ENCODE measurements around the gene KCTD1. TPM values are rescaled to one million over a fixed set of nuclear protein-coding genes. Genes with fewer than 3 reads are reported as not detected.

KCTD1 gene
- total RNA-seq, 2 experiments from 2014 or later, result 10.1 to 10.3 TPM

DNA sequence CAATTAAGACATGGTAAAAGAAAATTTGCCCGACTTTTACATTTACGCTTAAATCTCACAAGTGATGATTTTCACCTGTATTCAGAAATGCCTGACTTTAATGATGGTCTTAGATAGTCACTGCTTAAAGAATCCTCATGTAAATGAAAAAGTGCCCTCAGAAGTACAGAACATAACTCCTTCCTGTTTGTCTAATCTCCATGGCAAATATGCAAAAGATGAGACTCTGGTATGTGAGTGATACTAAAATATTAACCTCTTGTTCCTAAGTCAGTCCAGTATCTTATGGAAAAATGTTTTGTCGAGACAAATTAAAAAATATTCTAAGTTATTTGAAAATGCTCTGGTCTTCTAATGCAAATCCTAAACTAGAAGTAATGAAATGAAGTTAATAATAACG, 29.2 kb downstream of the KCTD1 start:
- Histone ChIP-seq H3K27ac (ENCODE audit: low read depth, low read length, poor library complexity, severe bottlenecking) (no peak overlapping the region), H3K79me2 (ENCODE audit: insufficient read depth, low read depth, low read length) (no peaks in the 10 kb centered on the region), H3K4me3 (ENCODE audit: low read depth, low read length, poor library complexity, severe bottlenecking) (no peak overlapping the region), H3K36me3 (ENCODE audit: insufficient read depth, low read length) (no peaks in the 10 kb centered on the region), H3K4me1 (ENCODE audit: insufficient read depth, low read length, poor library complexity, severe bottlenecking) (no peaks in the 10 kb centered on the region), H2AFZ (ENCODE audit: low read length) (no peak overlapping the region), H3K9me2 (ENCODE audit: insufficient read depth, low read length) (no peaks in the 10 kb centered on the region), H4K20me1 (ENCODE audit: insufficient read depth, low read length) (no peaks in the 10 kb centered on the region), H3K9me3 (ENCODE audit: low read length) (no peaks in the 10 kb centered on the region), H3K4me2 (ENCODE audit: low read length) (no peak overlapping the region)
- no peak for TF ChIP-seq EZH2phosphoT487 (IDR thresholded peaks at IDR 0.05; ENCODE audit: borderline replicate concordance, low read depth, low read length)
- TF ChIP-seq, protein P1, sequence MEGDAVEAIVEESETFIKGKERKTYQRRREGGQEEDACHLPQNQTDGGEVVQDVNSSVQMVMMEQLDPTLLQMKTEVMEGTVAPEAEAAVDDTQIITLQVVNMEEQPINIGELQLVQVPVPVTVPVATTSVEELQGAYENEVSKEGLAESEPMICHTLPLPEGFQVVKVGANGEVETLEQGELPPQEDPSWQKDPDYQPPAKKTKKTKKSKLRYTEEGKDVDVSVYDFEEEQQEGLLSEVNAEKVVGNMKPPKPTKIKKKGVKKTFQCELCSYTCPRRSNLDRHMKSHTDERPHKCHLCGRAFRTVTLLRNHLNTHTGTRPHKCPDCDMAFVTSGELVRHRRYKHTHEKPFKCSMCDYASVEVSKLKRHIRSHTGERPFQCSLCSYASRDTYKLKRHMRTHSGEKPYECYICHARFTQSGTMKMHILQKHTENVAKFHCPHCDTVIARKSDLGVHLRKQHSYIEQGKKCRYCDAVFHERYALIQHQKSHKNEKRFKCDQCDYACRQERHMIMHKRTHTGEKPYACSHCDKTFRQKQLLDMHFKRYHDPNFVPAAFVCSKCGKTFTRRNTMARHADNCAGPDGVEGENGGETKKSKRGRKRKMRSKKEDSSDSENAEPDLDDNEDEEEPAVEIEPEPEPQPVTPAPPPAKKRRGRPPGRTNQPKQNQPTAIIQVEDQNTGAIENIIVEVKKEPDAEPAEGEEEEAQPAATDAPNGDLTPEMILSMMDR (conservative IDR thresholded peaks at IDR 0.05; ENCODE audit: low read length), result no peak
- no peak for DNase-seq (ENCODE audit: low spot score)
- ChIA-PET POLR2A (interaction anchor here (1.5 kb wide), 1 partner anchor 50 kb away, joined by 4 read pairs; no protein-coding TSS in a partner anchor), CTCF (ENCODE audit: unreplicated experiment) (no interaction called here)
- intact Hi-C loops (cut with micrococcal nuclease; ENCODE audit: unreplicated experiment), result no loop called here
- no TSS peak for BruUV-seq (replicated peaks)

DNA sequence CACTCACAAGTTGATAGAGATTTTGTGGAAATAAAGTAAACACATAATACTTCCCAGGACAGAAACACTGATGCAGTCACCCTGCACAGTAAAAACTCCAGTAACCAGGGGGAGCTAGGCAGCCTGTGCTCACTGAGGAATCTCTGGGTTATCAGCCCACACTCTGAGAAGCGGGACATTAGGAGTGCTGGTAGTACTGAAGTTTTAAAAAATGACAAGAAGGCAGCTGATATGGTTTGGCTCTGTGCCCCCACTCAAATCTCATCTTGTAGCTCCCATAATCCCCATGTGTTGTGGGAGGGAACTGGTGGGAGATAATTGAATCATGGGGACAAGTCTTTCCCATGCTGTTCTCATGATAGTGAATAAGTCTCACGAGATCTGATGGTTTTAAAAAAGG, 31.4 kb downstream of the KCTD1 start:
- CTCF ChIA-PET (ENCODE audit: unreplicated experiment), result no interaction called here
- Histone ChIP-seq H4K20me1 (ENCODE audit: insufficient read depth, low read length) (no peaks in the 10 kb centered on the region), H2AFZ (ENCODE audit: low read length) (no peak overlapping the region), H3K9me2 (ENCODE audit: insufficient read depth, low read length) (no peaks in the 10 kb centered on the region), H3K79me2 (ENCODE audit: insufficient read depth, low read depth, low read length) (no peaks in the 10 kb centered on the region), H3K27ac (ENCODE audit: low read depth, low read length, poor library complexity, severe bottlenecking) (no peak overlapping the region), H3K9me3 (ENCODE audit: low read length) (no peaks in the 10 kb centered on the region), H3K4me1 (ENCODE audit: insufficient read depth, low read length, poor library complexity, severe bottlenecking) (no peaks in the 10 kb centered on the region), H3K4me2 (ENCODE audit: low read length) (no peak overlapping the region), H3K36me3 (ENCODE audit: insufficient read depth, low read length) (no peaks in the 10 kb centered on the region), H3K4me3 (ENCODE audit: low read depth, low read length, poor library complexity, severe bottlenecking) (no peak overlapping the region)
- POLR2A ChIA-PET, result interaction anchor here (1.0 to 1.6 kb wide), 3 partner anchors 10 to 130 kb away, joined by 3 to 5 read pairs (median 4); no protein-coding TSS in a partner anchor
- no TSS peak for BruUV-seq (replicated peaks)
- intact Hi-C loops (cut with micrococcal nuclease; ENCODE audit: unreplicated experiment), result no loop called here
- TF ChIP-seq EZH2phosphoT487 (IDR thresholded peaks at IDR 0.05; ENCODE audit: borderline replicate concordance, low read depth, low read length), result no peak
- TF ChIP-seq, protein P1 (conservative IDR thresholded peaks at IDR 0.05; ENCODE audit: low read length), result no peak
- no peak for DNase-seq (ENCODE audit: low spot score)

DNA sequence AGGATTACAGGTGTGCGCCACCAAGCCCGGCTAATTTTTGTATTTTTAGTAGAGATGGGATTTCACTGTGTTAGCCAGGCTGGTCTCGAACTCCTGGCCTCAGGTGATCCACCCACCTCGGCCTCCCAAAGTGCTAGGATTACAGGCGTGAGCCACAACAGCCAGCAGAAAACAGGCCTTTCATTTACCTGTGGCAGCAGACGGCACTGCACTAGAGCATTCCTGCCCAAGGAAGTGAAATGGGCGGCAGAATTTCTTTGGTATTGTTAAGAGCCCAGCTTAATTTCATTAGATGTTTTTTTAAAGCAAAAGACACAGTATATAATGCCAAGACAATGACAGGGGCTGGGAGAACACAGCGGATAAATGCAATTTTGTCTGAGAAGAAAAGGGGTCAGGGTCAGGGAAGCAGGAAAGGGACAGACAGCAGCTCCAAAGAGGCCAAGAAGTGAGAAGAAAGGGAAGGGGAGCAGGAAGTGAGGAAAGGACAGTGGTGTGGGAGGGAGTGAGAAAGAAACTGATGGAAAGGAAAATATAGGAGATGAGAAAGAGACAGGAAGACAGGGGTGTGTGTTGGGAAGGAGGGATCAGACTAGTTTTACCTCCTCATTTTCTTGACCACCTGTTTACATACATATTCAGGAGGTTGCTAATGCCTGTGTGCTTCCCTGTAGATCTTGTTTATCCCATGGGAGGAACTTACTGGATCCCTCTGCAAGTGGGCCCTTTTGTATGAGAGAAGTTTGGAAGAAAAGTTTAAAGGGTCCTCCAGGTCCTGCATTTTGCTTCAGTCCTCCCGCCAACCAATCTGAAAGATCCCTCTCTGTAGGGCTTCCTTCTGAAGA, 32.5 kb downstream of the KCTD1 start:
- intact Hi-C loops (cut with micrococcal nuclease; ENCODE audit: unreplicated experiment), result no loop called here
- H2AFZ ChIP-seq (ENCODE audit: low read length), result no peak overlapping the region
- H3K4me2 ChIP-seq (ENCODE audit: low read length), result no peak overlapping the region
- H3K9me3 ChIP-seq (ENCODE audit: low read length), result no peaks in the 10 kb centered on the region
- TF ChIP-seq EZH2phosphoT487 (IDR thresholded peaks at IDR 0.05; ENCODE audit: borderline replicate concordance, low read depth, low read length), result no peak
- TF ChIP-seq, protein P1 (conservative IDR thresholded peaks at IDR 0.05; ENCODE audit: low read length), result no peak
- no peak for DNase-seq (ENCODE audit: low spot score)
- H3K4me3 ChIP-seq (ENCODE audit: low read depth, low read length, poor library complexity, severe bottlenecking), result no peak overlapping the region
- no peaks in the 10 kb centered on the region for H3K79me2 ChIP-seq (ENCODE audit: insufficient read depth, low read depth, low read length)
- no TSS peak for BruUV-seq (replicated peaks)
- ChIA-PET CTCF (ENCODE audit: unreplicated experiment) (no interaction called here), POLR2A (interaction anchor here (1.5 kb wide), 1 partner anchor 25 kb away, joined by 4 read pairs; no protein-coding TSS in a partner anchor)
- H4K20me1 ChIP-seq (ENCODE audit: insufficient read depth, low read length), result no peaks in the 10 kb centered on the region
- H3K27ac ChIP-seq (ENCODE audit: low read depth, low read length, poor library complexity, severe bottlenecking), result no peak overlapping the region
- no peaks in the 10 kb centered on the region for H3K4me1 ChIP-seq (ENCODE audit: insufficient read depth, low read length, poor library complexity, severe bottlenecking)
- H3K36me3 ChIP-seq (ENCODE audit: insufficient read depth, low read length), result no peaks in the 10 kb centered on the region
- no peaks in the 10 kb centered on the region for H3K9me2 ChIP-seq (ENCODE audit: insufficient read depth, low read length)

Measured in OCI-LY7 (cell line).